Activated CD8-positive, alpha-beta memory T cell treated with anti-CD3 and anti-CD28 coated beads for 36 hours (primary cell): Measurements from ENCODE around the gene ZNF853. TPM values are rescaled to one million over a fixed set of nuclear protein-coding genes. Genes with fewer than 3 reads are reported as not detected.
"Not testable (repeated sequence)": the region's sequence is repeated elsewhere in the genome, so short reads cannot be mapped to it uniquely, and the experiment has no call there.

ENCODE experiments used
- CTCF ChIA-PET: fragments of 350-600 bp; sonication (Branson Sonifier 250); formaldehyde crosslinking; loops from one replicate; lab custom pipeline; 2021; ENCODE audit warnings: antibody characterized with exemption; lab: Charles Lee
- POLR2A ChIA-PET: fragments of 350-600 bp; sonication (Branson Sonifier 250); formaldehyde crosslinking; loops from one replicate; lab custom pipeline; 2021; ENCODE audit warnings: antibody characterized with exemption; lab: Charles Lee
- total RNA-seq, 2 experiments: library from RNA; stranded (reverse); gene quantifications; one replicate each; pipeline ENCODE4 v1.2.3, GENCODE V29; 2021

ZNF853 gene
- total RNA-seq, 2 experiments from 2014 or later = 3.4 to 3.9 TPM

DNA sequence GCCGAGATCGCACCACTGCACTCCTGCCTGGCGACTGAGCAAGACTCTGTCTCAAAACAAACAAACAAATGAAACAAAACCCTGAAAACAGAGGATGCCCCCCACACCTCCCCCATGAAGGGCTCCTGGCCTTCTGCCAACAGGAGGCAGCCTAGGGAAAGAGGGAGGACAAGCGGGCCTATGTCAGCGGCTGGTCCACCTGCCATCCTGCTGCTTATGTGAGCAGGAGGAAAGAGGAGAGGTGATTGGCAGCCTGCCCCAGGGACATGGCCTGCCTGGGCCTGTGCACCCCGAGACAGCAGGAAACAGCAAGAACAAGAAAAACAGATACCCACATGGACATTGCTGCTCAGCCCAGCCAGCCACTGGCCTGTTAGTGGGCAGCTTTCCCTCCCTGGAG lies 12.6 kb downstream of the ZNF853 start:
- CTCF ChIA-PET = no interaction called here
- POLR2A ChIA-PET = no interaction called here

DNA sequence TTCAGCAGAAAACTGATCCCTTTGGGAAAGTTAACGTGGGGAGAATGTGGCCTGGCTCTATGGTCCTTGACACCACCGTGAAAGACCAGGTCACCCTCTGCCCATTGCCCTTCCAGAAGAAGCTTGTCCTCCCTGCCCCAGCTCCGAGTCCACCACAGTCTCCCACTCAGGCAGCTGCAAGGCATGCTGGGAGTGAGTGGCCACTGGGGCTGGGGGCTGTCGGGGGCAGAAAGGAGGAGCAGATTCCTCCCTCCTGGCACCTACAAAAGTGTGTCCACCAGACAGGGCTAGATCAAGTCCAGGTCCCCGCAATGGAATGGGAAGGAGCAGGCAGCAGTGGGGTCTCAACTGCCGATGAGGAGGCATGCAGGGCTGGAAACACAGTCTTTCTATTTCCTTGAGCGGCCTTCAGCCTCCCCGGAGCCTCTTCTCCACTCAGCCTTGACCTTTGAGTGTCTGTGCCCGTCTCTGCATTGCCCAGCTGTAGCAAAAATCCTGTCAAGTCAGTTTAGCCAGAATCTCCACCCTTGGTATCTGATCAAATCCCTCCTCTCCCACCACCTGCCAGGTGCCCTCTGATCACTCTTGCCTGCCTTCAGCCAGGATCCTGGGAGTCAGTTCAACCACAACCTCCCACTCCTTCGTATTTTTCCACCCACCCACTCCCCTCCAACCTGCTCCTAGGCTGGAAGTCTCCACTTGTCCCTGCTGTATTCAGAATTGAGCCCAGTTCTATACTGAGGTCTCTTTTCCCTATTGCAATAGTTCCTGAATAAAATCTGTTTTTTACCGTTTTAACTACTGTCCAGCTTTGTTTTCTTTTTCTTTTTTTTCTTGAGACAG lies 14.8 kb downstream of the ZNF853 start:
- ChIA-PET CTCF (no interaction called here), POLR2A (no interaction called here)

DNA sequence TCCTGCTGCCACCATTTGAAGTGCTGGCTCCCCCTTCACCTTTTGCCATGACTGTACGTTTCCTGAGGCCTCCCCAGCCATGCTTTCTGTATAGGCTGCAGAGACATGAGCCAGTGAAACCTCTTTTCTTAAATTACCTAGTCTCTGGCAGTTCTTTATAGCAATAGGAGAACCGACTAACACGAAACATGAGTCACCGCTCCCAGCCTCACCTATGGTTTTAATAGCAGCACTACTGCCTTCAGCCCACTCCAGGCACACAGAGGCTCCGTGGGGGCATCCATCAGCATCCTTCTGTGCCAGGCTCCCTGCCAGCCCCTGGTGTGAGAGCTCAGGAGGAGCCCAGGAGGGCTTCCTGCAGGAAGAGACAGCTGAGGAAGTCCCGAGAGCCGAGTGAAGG lies 16.2 kb downstream of the ZNF853 start:
- ChIA-PET POLR2A (no interaction called here), CTCF (no interaction called here)

DNA sequence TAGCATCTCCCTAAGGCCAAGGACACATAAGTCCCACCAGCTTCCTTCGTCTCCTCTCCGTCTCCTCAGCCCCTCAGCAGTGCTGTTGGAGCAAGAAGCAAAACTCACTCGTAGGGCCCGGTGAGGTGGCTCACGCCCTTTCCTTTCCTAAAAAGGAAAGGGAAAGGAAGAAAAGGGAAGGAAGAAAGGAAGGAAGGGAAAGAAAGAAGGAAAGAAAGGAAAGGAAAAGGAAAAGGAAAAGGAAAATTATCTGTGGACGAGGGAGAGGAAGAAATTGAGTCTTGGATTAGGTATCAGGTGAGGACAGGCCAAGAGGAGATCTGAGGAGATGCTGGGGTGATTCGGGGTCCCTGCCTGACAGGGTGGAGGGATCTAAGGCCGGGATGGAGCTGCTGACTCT lies 18.6 kb downstream of the ZNF853 start:
- ChIA-PET POLR2A (no interaction called here), CTCF (no interaction called here)

DNA sequence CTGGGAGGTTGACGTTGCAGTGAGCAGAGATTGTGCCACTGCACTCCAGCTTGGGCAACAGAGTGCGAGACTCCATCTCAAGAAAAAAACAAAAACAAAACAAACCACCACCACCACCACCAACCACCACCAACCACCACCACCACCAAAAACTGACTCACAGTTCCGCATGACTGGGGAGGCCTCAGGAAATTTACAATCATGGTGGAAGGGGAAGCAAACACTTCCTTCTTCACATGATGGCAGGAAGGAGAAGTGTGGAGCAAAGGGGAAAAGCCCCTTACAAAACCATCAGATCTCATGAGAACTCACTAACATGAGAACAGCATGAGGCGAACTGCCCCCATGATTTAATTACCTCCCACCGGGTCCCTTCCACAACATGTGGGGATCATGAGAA lies 19.6 kb downstream of the ZNF853 start:
- CTCF ChIA-PET, POLR2A ChIA-PET: not testable (repeated sequence)

DNA sequence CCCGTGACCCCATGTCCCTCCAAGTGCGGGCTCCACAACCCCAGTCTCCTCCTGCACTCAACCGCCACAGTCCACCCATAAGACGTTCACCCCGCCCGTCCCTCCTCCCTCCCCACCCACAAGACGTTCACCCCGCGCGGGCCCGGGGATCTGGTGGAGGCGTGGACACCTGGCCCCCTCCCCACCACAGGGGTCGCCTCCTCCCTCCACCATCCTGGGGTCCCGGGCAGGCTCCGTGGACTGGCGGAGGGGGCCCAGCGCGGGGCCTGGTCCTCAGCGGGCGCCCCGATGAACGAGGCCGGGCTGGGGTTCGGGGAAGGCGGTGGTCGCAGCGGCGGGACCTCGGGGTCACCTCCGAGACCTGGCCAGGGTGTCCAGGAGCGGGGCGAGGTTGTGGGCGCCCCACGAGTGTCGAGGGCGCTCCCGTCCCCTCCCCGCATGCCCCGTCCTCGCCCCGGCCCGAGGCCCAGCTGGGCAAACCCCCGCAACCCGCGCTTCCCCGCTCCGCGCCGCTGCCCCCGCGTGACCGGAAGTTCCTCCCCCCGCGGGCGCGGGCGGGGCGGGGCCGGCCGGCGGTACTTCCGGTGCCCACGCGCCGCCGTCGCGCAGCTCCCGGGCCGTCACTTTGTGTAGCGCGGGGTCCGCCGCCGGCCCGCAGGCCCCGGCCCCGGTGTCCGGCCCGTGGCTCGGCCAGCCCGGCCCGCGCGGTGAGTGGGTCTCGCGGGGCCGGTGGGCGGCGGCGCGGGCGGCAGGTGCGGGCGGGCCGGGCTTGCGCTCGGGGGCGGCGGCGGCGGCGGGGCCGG lies 21.5 kb downstream of the ZNF853 start, which contains the start of gene ZNF316:
ZNF316 (plus strand) TSS at position 578 of the 803 bp plus-strand sequence. CDS start 5,092 bp downstream, outside the sequence.
- CTCF ChIA-PET = interaction anchor here (0.6 to 1.3 kb wide), 2 partner anchors 16 to 37 kb away, joined by 4 to 5 read pairs; no protein-coding TSS in a partner anchor
- POLR2A ChIA-PET = no interaction called here

DNA sequence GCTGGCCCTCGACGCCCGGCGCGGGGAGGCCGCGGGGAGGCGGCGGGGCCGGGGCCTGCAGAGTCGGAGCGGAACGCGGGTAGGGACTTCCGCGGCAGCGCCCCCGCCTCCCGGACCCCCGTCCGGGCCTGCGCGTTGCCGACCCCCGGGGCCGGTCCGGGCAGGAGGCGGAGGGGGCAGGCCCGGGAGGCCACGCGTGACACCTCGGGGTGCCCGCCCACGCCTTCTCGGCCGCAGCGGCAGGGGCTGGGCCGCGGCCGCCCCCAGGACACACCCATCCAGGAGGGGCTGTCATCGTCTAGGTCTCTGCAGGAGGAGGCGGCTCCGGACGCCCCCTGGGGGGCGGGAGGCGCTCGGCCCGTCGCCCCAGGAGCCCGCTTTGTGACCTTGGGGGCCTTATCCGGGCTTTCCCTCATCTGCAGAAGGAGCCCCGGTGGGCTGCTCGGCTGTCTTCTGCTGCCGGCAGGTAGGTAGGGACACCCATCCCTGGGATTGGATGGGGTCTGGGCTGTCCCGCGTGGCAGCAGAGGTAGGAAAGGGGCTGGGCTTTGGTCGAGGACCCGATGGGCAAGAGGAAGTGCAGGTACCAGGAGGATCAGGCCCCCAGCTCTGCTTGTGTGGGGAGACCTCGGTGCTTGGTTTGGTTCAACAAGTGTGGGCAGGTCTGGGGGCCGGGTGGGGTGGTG lies 22.3 kb downstream of the ZNF853 start:
- CTCF ChIA-PET = no interaction called here
- POLR2A ChIA-PET = no interaction called here

DNA sequence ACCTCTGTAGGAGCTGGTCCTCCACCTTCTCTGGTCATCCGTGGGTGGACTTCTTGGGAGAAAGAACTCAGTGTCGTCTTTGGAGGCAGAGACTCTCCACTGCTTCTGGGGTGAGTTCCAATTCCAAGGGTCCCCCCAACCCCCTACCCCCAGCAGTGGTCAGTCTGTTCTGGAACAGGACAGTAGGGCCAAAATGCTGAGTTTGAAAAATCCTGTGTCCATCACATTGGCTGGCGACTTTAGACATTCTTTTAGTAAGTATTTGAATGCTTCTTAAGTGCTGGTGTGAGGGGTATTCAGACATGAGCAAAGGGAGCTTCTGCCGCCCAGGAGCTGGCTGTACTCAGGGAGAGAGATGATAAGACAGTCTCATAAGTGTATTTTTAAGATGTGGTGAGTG lies 23.6 kb downstream of the ZNF853 start:
- ChIA-PET POLR2A (no interaction called here), CTCF (no interaction called here)

DNA sequence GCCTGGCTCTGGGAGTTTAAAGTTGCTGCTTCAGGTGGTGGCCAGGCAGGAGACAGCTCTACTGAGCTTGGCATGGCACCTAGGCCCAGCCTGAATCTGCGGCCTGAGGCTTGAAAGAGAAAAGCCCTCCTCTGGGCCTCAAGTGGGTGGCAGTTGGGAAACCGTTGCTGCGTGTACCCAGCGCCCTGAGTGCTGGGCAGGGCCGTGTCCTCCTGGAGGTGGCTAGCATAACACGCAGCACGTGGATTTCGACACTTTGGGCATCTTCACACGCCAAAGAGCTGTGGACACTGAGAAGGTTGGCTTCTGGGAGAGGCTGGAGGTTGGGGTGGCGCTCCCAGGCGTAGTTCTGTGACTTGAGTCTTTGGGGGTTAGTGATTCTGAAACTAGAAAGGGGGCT lies 24.2 kb downstream of the ZNF853 start:
- ChIA-PET POLR2A (no interaction called here), CTCF (interaction anchor here (0.8 kb wide), 1 partner anchor 11 kb away, joined by 3 read pairs; no protein-coding TSS in a partner anchor)

DNA sequence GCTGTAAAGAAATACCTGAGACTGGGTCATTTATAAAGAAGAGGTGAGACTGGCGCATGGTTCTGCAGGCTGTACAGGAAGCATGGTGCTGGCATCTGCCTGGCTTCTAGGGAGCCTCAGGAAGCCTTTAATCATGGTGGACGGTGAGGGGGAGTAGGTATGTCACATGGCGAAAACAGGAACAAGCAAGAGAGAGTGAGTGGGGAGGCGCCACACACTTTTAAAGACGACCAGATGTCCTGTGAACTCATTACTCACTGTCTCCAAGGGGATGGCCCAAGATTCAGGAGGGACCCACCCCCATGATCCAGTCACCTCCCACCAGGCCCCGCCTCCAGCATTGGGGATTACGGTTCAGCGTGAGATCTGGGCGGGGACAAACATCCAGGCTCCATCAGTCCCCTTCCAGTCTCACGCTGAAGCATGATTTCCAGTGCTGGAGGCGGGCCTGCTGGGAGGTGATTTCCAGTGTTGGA lies 24.9 kb downstream of the ZNF853 start:
- POLR2A ChIA-PET = no interaction called here
- CTCF ChIA-PET = interaction anchor here (0.8 kb wide), 1 partner anchor 11 kb away, joined by 3 read pairs; no protein-coding TSS in a partner anchor

DNA sequence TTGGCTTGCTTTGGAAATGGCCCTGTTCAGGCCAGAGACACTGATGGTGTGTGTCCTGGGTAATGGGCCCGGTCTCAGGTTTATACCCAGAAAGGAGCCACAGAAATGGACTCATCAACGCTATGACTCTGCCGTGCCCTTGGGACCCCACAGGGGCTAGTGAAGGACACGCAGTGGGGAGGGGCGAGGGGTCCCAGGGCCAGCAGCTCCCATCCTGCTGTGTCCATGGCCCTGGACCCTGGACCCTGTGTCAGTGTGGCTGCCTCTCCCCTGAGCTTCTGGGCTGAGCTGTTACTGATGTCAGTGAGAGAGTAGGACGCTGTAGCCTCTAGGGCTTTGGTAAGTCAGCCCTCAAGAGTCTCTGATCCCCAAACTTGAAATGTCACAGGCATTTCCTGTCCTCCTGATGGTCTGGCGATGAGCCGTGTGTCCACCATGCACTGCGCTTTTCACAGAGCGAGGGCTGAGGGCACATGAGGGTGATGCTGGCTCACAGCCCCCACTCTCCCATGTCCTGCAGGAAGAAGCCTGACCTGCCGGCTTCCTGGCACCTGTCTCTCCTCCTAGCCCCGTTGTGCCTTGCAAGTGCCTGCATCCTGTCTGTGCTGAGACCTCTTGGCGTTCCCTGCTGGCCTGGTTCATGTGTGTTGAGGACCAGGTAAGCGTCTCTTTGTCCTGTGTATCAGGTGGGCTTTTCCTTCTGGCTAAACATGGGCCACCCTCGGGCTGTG lies 26.1 kb downstream of the ZNF853 start:
- ChIA-PET CTCF (no interaction called here), POLR2A (no interaction called here)

DNA sequence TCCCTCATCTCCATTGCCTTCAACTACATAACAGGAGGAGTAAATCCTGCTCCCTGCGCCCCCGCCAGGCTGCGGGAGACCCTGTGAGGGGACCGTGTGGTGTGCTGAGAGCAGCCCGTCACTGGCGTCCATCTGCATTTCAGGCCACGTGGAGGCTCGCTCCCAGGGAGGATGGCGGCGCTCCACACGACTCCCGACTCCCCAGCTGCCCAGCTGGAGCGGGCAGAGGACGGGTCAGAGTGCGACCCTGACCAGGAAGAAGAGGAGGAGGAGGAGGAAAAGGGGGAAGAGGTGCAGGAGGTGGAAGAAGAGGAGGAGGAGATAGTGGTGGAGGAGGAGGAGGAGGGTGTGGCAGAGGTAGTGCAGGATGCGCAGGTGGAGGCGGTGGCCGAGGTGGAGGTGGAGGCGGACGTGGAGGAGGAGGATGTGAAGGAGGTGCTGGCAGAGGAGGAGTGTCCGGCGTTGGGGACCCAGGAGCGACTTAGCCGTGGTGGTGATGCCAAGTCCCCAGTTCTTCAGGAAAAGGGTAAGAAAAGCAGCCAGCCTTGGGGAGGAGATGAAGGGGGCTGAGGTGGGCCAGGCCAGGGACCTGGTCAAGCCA lies 26.9 kb downstream of the ZNF853 start:
- POLR2A ChIA-PET = no interaction called here

DNA sequence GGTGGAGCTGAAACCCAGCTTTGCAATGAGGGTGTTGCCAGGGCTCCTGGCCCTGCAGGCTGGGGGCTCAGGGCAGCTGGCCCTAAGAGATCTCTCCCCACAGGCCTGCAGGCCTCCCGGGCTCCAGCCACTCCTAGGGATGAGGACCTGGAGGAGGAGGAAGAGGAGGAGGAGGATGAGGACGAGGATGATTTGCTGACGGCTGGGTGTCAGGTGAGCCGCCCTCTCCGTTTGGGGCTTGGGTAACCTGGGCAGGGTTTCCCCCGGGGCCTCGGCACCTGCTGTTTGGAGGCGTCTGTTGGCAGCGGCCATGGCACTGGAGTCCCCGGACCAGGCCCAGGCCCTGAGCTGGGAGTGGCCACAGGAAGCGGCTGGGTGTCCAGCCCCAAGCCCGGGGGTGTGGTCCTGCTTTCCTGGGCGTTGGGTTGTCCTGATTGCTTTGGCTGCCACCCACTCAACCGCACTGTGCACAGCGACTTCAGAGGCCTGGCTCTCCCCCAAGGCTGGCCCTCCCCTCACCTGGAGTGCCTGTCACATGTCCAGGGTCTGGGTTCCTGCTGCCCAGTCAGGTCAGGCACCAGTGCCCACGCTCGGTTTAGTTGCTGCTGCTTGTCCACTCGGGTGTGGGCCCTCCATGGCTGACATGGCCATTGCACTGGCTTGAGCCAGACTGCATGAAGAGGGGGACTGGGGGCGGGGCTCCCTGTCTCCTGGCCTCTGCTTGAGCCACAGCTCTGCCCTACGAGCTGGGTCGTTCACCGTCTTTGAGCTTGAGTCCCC lies 27.6 kb downstream of the ZNF853 start:
- CTCF ChIA-PET = no interaction called here
- POLR2A ChIA-PET = no interaction called here

More for the DNA sequence above, 26.9 kb downstream of the ZNF853 start:
- CTCF ChIA-PET = no interaction called here

DNA sequence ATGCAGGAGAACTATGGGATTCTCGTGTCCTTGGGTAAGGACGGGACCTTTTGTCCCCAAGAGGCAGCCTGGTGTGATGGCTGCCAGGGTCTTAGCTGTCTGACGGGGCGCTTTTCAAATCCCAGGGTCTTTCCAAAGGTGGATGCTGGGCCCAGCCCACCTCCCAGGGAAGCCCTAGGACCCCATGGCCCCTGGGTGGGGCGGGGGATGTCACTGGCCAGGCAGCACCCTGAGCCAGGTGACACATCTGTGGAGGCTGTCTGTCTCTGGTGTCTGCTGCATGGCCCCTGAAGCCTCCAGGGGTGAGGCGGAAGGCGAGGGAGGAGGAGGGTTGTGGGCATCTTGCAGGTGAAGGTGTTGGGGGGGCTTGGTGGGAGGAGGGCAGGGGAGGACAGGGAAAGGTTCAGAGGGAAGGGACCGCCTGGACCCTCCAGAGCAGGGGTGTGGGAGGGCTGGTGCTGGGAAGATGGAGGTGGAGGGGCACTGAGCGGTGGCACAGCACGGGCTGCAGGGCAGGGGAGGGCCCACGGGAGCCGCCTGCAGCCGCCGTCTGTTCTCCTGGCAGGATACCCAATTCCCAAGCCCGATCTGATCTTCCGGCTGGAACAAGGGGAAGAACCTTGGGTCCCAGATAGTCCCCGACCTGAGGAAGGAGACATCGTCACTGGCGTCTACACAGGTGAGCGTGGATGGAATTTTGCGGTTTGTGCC lies 28.7 kb downstream of the ZNF853 start:
- ChIA-PET POLR2A (no interaction called here), CTCF (no interaction called here)

DNA sequence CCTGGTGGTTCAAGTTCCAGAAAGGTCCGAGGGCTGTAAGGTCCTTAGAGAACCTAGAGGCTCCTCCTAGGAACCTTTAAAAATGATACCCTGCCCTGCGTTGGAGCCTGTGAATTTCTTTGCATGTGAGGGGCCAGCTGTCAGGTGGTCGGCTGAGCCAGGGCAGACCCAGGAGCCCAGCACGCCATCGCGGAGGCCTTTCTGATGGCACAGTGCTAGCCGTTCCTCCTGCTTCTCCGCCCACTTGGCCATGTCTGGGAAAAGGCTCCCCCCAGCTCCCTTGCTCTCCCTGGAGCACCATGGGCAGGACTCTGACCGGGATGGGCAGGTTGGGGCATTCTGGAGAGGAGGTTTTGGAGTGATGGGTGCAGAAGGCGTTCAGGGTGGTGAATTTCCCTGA lies 29.3 kb downstream of the ZNF853 start:
- CTCF ChIA-PET = no interaction called here
- POLR2A ChIA-PET = no interaction called here

DNA sequence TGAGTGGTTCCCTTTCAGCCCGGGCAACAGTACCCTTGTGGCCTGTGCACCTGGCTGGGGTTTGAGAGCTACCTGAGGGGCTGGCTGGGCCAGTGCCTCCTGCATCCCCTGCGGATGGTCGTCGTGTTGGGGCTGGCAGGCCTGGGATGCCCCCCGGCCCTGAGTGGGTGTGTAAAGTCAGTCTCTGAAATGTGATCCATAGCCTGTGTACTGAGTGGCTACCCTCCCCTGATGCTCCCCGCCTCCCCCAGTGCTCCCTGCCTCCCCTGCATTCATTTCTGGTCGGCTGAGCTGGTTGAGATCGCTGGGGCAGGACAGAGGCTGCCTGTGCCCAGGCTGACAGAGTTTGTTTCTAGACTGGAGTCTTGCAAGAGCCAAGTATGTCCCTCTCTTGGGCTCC lies 31.1 kb downstream of the ZNF853 start:
- POLR2A ChIA-PET = no interaction called here
- CTCF ChIA-PET = no interaction called here

DNA sequence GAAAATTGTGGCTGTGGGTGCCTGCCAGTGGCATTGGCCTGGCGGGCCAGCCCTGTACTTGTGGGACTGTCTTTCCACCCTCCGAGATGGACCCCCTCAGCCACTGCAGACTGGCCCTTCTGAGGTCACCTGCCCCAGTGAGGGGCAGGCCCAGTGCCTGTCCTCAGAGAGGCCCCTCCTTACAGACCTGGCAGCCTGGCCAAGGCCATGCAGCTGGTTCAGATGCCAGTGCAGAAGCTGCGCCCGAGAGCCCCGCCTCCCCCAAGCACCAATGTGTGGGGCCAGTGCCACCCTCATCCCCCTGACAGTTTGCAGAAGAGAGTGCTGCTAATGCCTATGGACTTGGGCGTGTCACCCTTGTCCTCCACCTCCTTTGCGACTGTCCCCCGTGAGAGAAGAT lies 31.7 kb downstream of the ZNF853 start:
- CTCF ChIA-PET = no interaction called here
- POLR2A ChIA-PET = no interaction called here
